IMR-90 (cell line): ENCODE data around the gene FER1L5. TPM values are rescaled to one million over a fixed set of nuclear protein-coding genes. Genes with fewer than 3 reads are reported as not detected.

Experiments
- ATAC-seq: fragments of 200-7000 bp; cut with Tn5 transposase; 2 replicates; pipeline ENCODE4 v1.9.1; 2020; ENCODE audit warnings: low read depth, mild to moderate bottlenecking, moderate library complexity
- BruUV-seq: library from RNA; stranded (reverse); fragments of 400-500 nt; replicated peaks from 2 replicates; lab custom pipeline; 2021; lab: Mats Ljungman, UMichigan
- CTCF ChIA-PET: fragments of 300-600 bp; formaldehyde crosslinking; extraction: SDS; loops from one replicate; lab custom pipeline; 2021; ENCODE audit warnings: antibody characterized with exemption; lab: Yijun Ruan, JAX
- POLR2A ChIA-PET: fragments of 300-600 bp; sonication (Branson Sonifier 250); formaldehyde crosslinking; loops from one replicate; lab custom pipeline; 2022; ENCODE audit warnings: antibody characterized with exemption; ENCODE audit not compliant: unreplicated experiment; lab: Charles Lee
- DNase-seq: peaks from one replicate; pipeline ENCODE4 v3.0.0; 2013
- H2AFZ ChIP-seq: replicated peaks from 2 replicates; pipeline ENCODE3; 2013; ENCODE audit warnings: low read length, mild to moderate bottlenecking; ENCODE audit not compliant: poor library complexity
- H2AK5ac ChIP-seq: 2 replicates; pipeline ENCODE4 v1.6.1; 2013; ENCODE audit warnings: low read depth, low read length, inconsistent platforms
- H2AK9ac ChIP-seq: replicated peaks from 2 replicates; pipeline ENCODE3; 2013; ENCODE audit warnings: mild to moderate bottlenecking, low read depth, low read length, moderate library complexity; ENCODE audit not compliant: poor library complexity
- H2BK120ac ChIP-seq: 2 replicates; pipeline ENCODE4 v1.6.1; 2013; ENCODE audit warnings: low read depth, low read length, inconsistent platforms
- H2BK15ac ChIP-seq: 3 replicates; pipeline ENCODE4 v1.6.1; 2013; ENCODE audit warnings: low read depth, low read length, inconsistent platforms
- H2BK20ac ChIP-seq: 2 replicates; pipeline ENCODE4 v1.6.1; 2013; ENCODE audit warnings: low read depth, mild to moderate bottlenecking, inconsistent platforms, low read length, moderate library complexity
- H2BK5ac ChIP-seq: 2 replicates; pipeline ENCODE4 v1.6.1; 2013; ENCODE audit warnings: mild to moderate bottlenecking, low read depth, low read length, inconsistent platforms; ENCODE audit not compliant: poor library complexity, severe bottlenecking
- H3K14ac ChIP-seq: replicated peaks from 2 replicates; pipeline ENCODE4 v1.6.1; 2013; ENCODE audit warnings: low read depth, low read length, inconsistent platforms
- H3K18ac ChIP-seq: 2 replicates; pipeline ENCODE4 v1.6.1; 2013; ENCODE audit warnings: low read depth, low read length, control low read depth
- H3K23ac ChIP-seq: 2 replicates; pipeline ENCODE4 v1.6.1; 2013; ENCODE audit warnings: low read depth, low read length, inconsistent platforms
- H3K27ac ChIP-seq: 2 replicates; pipeline ENCODE4 v1.5.1; 2013; ENCODE audit warnings: mild to moderate bottlenecking, control low read depth, low read length; ENCODE audit not compliant: insufficient read depth
- H3K27me3 ChIP-seq: 2 replicates; pipeline ENCODE4 v1.6.1; 2013; ENCODE audit warnings: low read length; ENCODE audit not compliant: control insufficient read depth, insufficient read depth
- H3K36me3 ChIP-seq: 2 replicates; pipeline ENCODE4 v1.6.1; 2013; ENCODE audit warnings: low read length, mixed read lengths; ENCODE audit not compliant: control insufficient read depth, insufficient read depth
- H3K4ac ChIP-seq: 2 replicates; pipeline ENCODE4 v1.6.1; 2013; ENCODE audit warnings: low read depth, low read length, inconsistent platforms
- H3K4me1 ChIP-seq: 2 replicates; pipeline ENCODE4 v1.6.1; 2013; ENCODE audit warnings: low read length, mixed read lengths; ENCODE audit not compliant: control insufficient read depth, insufficient read depth
- H3K4me2 ChIP-seq: 2 replicates; pipeline ENCODE4 v1.6.1; 2013; ENCODE audit warnings: low read depth, mild to moderate bottlenecking, control low read depth, low read length, moderate library complexity
- H3K4me3 ChIP-seq: 2 replicates; pipeline ENCODE4 v1.5.1; 2013; ENCODE audit warnings: low read depth, mild to moderate bottlenecking, control low read depth, low read length, moderate library complexity; ENCODE audit not compliant: insufficient read depth
- H3K56ac ChIP-seq: 2 replicates; pipeline ENCODE4 v1.6.1; 2013; ENCODE audit warnings: low read length, inconsistent platforms; ENCODE audit not compliant: insufficient read depth; ENCODE audit errors: extremely low read depth
- H3K79me1 ChIP-seq, 2 experiments: 2 replicates each; pipeline ENCODE4 v1.6.1; 2013; ENCODE audit warnings: low read length in 2 of 2, inconsistent platforms in 1 of 2, low read depth in 1 of 2
- H3K9ac ChIP-seq: 2 replicates; pipeline ENCODE4 v1.6.1; 2013; ENCODE audit warnings: low read depth, low read length, control low read depth
- H3K9me1 ChIP-seq: 2 replicates; pipeline ENCODE4 v1.6.1; 2013; ENCODE audit warnings: low read length, inconsistent platforms; ENCODE audit not compliant: insufficient read depth
- H3K9me3 ChIP-seq: 2 replicates; pipeline ENCODE4 v1.6.1; 2013; ENCODE audit warnings: low read length; ENCODE audit not compliant: control insufficient read depth, insufficient read depth
- H4K20me1 ChIP-seq: 2 replicates; pipeline ENCODE4 v1.6.1; 2013; ENCODE audit warnings: low read length, inconsistent platforms; ENCODE audit not compliant: insufficient read depth
- H4K5ac ChIP-seq: 2 replicates; pipeline ENCODE4 v1.6.1; 2013; ENCODE audit warnings: mild to moderate bottlenecking, low read depth, low read length, control low read depth
- H4K8ac ChIP-seq, 2 experiments: 2 replicates each; pipeline ENCODE4 v1.6.1; 2013; ENCODE audit warnings: low read depth in 2 of 2, low read length in 2 of 2, control low read depth in 1 of 2, inconsistent platforms in 1 of 2
- H4K91ac ChIP-seq: 2 replicates; pipeline ENCODE4 v1.6.1; 2013; ENCODE audit warnings: low read depth, low read length, inconsistent platforms; ENCODE audit not compliant: insufficient read depth
- BHLHE40 ChIP-seq: fragments of 150-350 bp; IDR thresholded peaks from 2 replicates; pipeline ENCODE4 v1.6.1; 2016; ENCODE audit warnings: mild to moderate bottlenecking, low read depth, low read length
- CEBPB ChIP-seq: IDR thresholded peaks from 2 replicates; pipeline ENCODE4 v1.6.1; 2012; ENCODE audit warnings: low read depth, low read length, improper control_type of control experiment
- CHD1 ChIP-seq: IDR thresholded peaks from 2 replicates; pipeline ENCODE4 v1.6.1; 2012; ENCODE audit warnings: low read depth, low read length, improper control_type of control experiment
- FOS ChIP-seq: fragments of 150-350 bp; IDR thresholded peaks from 2 replicates; pipeline ENCODE4 v1.6.1; 2016; ENCODE audit warnings: low read depth, low read length
- MAZ ChIP-seq: IDR thresholded peaks from 2 replicates; pipeline ENCODE4 v1.6.1; 2012; ENCODE audit warnings: low read depth, mild to moderate bottlenecking, low read length, improper control_type of control experiment, moderate library complexity, borderline replicate concordance
- MXI1 ChIP-seq: IDR thresholded peaks from 2 replicates; pipeline ENCODE4 v1.6.1; 2012; ENCODE audit warnings: low read depth, mild to moderate bottlenecking, low read length, moderate library complexity, borderline replicate concordance
- NFE2L2 ChIP-seq: fragments of 150-350 bp; IDR thresholded peaks from 2 replicates; pipeline ENCODE4 v1.6.1; 2016; ENCODE audit warnings: low read depth, mild to moderate bottlenecking, low read length
- POLR2A ChIP-seq: IDR thresholded peaks from 2 replicates; pipeline ENCODE4 v1.6.1; 2012; ENCODE audit warnings: mild to moderate bottlenecking, low read depth, low read length
- RAD21 ChIP-seq: IDR thresholded peaks from 2 replicates; pipeline ENCODE4 v1.6.1; 2012; ENCODE audit warnings: low read length, improper control_type of control experiment
- RCOR1 ChIP-seq: IDR thresholded peaks from 2 replicates; pipeline ENCODE4 v1.6.1; 2012; ENCODE audit warnings: mild to moderate bottlenecking, low read length, improper control_type of control experiment; ENCODE audit not compliant: insufficient replicate concordance
- RFX5 ChIP-seq: IDR thresholded peaks from 2 replicates; pipeline ENCODE4 v1.8.0; 2012; ENCODE audit warnings: low read depth, mild to moderate bottlenecking, low read length, moderate library complexity
- SMC3 ChIP-seq: fragments of 150-350 bp; IDR thresholded peaks from 2 replicates; pipeline ENCODE4 v1.6.1; 2016; ENCODE audit warnings: low read depth, mild to moderate bottlenecking, antibody characterized with exemption, low read length, moderate library complexity
- WGBS, 2 experiments: methylation state at CpG; one replicate each; pipeline versions ENCODE4 v1.1.5 to v1.1.7; 2013; ENCODE audit warnings: missing lambda C conversion rate in 2 of 2; ENCODE audit not compliant: insufficient read length in 1 of 2; ENCODE audit errors: extremely low coverage in 2 of 2; 5-methylcytosine and 5-hydroxymethylcytosine counted together
- dilution Hi-C: fragments of 300-500 bp; cut with HindIII; formaldehyde crosslinking; loops from one replicate; pipeline ENCODE4 v1.14.3; 2018; ENCODE audit warnings: low sequenced_read_pairs; ENCODE audit not compliant: unreplicated experiment
- in situ Hi-C: fragments of 300-500 bp; cut with MboI; formaldehyde crosslinking; loops from 3 replicates; pipeline ENCODE4 v1.14.3; 2019; ENCODE audit warnings: low sequenced_read_pairs, inconsistent platforms, mixed read lengths
- intact Hi-C: fragments of 100-400 bp; cut with micrococcal nuclease; formaldehyde crosslinking; loops from 2 replicates; pipeline ENCODE4 v1.10.0; 2022
- polyA plus RNA-seq, 3 experiments: library from polyadenylated mRNA; depleted of rRNA; stranded (reverse); fragments of >200 nt; gene quantifications; 2 replicates each; pipeline ENCODE4 v1.2.3, GENCODE V29; 2012; ENCODE audit warnings: low replicate concordance in 1 of 3
- total RNA-seq: library from RNA; depleted of rRNA; stranded (reverse); fragments of >200 nt; gene quantifications from 2 replicates; pipeline ENCODE4 v1.2.3, GENCODE V29; 2012
- TF ChIP-seq, protein P1 (sequence below): fragments of 150-350 bp; IDR thresholded peaks from 2 replicates; pipeline ENCODE4 v1.6.1; 2017; ENCODE audit warnings: mild to moderate bottlenecking, antibody characterized with exemption, low read length, low read depth
- TF ChIP-seq, protein P2 (sequence below): fragments of 150-350 bp; IDR thresholded peaks from 2 replicates; pipeline ENCODE4 v1.6.1; 2016; ENCODE audit warnings: low read depth, mild to moderate bottlenecking, low read length, moderate library complexity, borderline replicate concordance
- TF ChIP-seq, protein P3 (sequence below): conservative IDR thresholded peaks from 2 replicates; pipeline ENCODE4 v1.5.1; 2012; ENCODE audit warnings: mild to moderate bottlenecking, low read depth, low read length, improper control_type of control experiment

The FER1L5 gene
- total and polyA plus RNA-seq, 2 of the 4 experiments (the other 2 are of a cell fraction) = 0.15 to 0.36 TPM

DNA sequence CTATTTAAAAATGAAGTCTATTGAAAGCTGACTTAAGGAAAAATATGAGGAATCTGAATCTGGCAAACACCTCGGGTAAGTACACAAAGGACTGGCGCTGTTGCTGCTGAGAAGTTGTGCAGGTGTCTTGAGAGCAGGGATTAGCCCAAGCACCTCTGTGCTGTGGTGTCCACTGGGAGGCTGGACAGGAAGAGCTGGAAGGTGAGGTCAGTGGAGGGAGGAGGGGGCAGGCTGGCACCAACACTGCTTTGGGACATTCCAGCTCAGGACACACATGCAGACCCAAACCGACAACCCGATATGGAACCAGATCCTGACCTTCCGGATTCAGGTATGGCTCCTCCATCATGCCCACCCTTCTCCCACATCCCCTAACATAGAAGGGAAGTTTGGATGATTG, 20.6 kb downstream of the FER1L5 start:
- H3K23ac ChIP-seq = no peak overlapping the region
- H3K14ac ChIP-seq = peak overlapping the region; percentile 75; the same call in 1 of the 2 replicates
- no peak overlapping the region for H2AFZ ChIP-seq
- H3K9me1 ChIP-seq = peaks cover 7% of the 10 kb centered on the region
- intact Hi-C loops = no loop called here
- no TSS peak for BruUV-seq
- POLR2A ChIA-PET = interaction anchor here (0.6 kb wide), 1 partner anchor 29 kb away, joined by 4 read pairs; no protein-coding TSS in a partner anchor
- 0 out of 4 replicates have a peak, but pooled peaks cover 0 to 5% of the 10 kb centered on the region in 2 experiments for H3K79me1 ChIP-seq
- H3K27ac ChIP-seq = no peak overlapping the region
- dilution Hi-C loops = no loop called here
- peak overlapping the region; percentile 25 for H2AK9ac ChIP-seq
- WGBS, 2 experiments = 80% methylated on average over 1 of the region's 5 CpGs; no CpG with 5 or more reads in 1 of the 2 experiments
- H3K36me3 ChIP-seq = no peaks in the 10 kb centered on the region
- H2BK15ac ChIP-seq = no peak overlapping the region
- ATAC-seq = no peak
- TF ChIP-seq, protein P1, sequence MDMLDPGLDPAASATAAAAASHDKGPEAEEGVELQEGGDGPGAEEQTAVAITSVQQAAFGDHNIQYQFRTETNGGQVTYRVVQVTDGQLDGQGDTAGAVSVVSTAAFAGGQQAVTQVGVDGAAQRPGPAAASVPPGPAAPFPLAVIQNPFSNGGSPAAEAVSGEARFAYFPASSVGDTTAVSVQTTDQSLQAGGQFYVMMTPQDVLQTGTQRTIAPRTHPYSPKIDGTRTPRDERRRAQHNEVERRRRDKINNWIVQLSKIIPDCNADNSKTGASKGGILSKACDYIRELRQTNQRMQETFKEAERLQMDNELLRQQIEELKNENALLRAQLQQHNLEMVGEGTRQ = no peak
- no peak for TF ChIP-seq SMC3
- TF ChIP-seq, protein P2, sequence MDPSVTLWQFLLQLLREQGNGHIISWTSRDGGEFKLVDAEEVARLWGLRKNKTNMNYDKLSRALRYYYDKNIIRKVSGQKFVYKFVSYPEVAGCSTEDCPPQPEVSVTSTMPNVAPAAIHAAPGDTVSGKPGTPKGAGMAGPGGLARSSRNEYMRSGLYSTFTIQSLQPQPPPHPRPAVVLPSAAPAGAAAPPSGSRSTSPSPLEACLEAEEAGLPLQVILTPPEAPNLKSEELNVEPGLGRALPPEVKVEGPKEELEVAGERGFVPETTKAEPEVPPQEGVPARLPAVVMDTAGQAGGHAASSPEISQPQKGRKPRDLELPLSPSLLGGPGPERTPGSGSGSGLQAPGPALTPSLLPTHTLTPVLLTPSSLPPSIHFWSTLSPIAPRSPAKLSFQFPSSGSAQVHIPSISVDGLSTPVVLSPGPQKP = no peak
- no peak for TF ChIP-seq MXI1
- no peak for TF ChIP-seq MAZ
- no peak for TF ChIP-seq NFE2L2
- TF ChIP-seq CHD1 = no peak
- TF ChIP-seq, protein P3, sequence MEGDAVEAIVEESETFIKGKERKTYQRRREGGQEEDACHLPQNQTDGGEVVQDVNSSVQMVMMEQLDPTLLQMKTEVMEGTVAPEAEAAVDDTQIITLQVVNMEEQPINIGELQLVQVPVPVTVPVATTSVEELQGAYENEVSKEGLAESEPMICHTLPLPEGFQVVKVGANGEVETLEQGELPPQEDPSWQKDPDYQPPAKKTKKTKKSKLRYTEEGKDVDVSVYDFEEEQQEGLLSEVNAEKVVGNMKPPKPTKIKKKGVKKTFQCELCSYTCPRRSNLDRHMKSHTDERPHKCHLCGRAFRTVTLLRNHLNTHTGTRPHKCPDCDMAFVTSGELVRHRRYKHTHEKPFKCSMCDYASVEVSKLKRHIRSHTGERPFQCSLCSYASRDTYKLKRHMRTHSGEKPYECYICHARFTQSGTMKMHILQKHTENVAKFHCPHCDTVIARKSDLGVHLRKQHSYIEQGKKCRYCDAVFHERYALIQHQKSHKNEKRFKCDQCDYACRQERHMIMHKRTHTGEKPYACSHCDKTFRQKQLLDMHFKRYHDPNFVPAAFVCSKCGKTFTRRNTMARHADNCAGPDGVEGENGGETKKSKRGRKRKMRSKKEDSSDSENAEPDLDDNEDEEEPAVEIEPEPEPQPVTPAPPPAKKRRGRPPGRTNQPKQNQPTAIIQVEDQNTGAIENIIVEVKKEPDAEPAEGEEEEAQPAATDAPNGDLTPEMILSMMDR = no peak
- no peak for TF ChIP-seq CEBPB
- TF ChIP-seq RFX5 = no peak
- no peak for TF ChIP-seq RAD21
- TF ChIP-seq BHLHE40 = no peak
- no peak for TF ChIP-seq POLR2A
- no peak for TF ChIP-seq FOS
- TF ChIP-seq RCOR1 = no peak
- CTCF ChIA-PET = no interaction called here
- no peak overlapping the region for H3K9ac ChIP-seq
- in situ Hi-C loops = no loop called here
- H3K27me3 ChIP-seq = no peaks in the 10 kb centered on the region
- H2AK5ac ChIP-seq = peak overlapping the region; percentile 75; the same call in 1 of the 2 replicates
- no peak overlapping the region for H3K4me2 ChIP-seq
- H3K4ac ChIP-seq = peak overlapping the region; percentile 40; the same call in 1 of the 2 replicates
- H2BK20ac ChIP-seq = no peak overlapping the region
- peaks cover 4% of the 10 kb centered on the region for H3K4me1 ChIP-seq
- no peak overlapping the region for H2BK5ac ChIP-seq
- no peak overlapping the region for H4K8ac ChIP-seq
- no peaks in the 10 kb centered on the region for H3K9me3 ChIP-seq
- H4K91ac ChIP-seq = peak overlapping the region; percentile 39
- H4K5ac ChIP-seq = no peak overlapping the region
- no peak overlapping the region for H3K56ac ChIP-seq
- no peak overlapping the region for H3K18ac ChIP-seq
- H3K4me3 ChIP-seq = no peak overlapping the region
- no peak overlapping the region for H2BK120ac ChIP-seq
- no peak for DNase-seq
- H4K20me1 ChIP-seq = no peaks in the 10 kb centered on the region
